ENCODE measurements around the gene NTRK3. TPM values are rescaled to one million over a fixed set of nuclear protein-coding genes. Genes with fewer than 3 reads are reported as not detected.

Gene NTRK3
- polyA plus RNA-seq, 1 donor (not counting 4 experiments of a cell fraction or from before 2014, with no cell fraction given): not detected

- Histone ChIP-seq H3K4me1 (ENCODE audit: control insufficient read depth, extremely low read depth, insufficient read depth, low read length) (no peaks in the 10 kb centered on the region), H3K9me1 (ENCODE audit: control insufficient read depth, extremely low read depth, insufficient read depth, low read length) (no peaks in the 10 kb centered on the region), H2AFZ (ENCODE audit: control insufficient read depth, low read length) (no peak overlapping the region), H3K36me3 (ENCODE audit: control insufficient read depth in 2 of 2, extremely low read depth in 1 of 2, insufficient read depth in 2 of 2, low read length in 2 of 2) (no peaks in the 10 kb centered on the region), H3K27me3 (ENCODE audit: control insufficient read depth, extremely low read depth, insufficient read depth, low read length) (no peaks in the 10 kb centered on the region), H3K79me2 (ENCODE audit: control insufficient read depth, insufficient read depth, low read length) (no peaks in the 10 kb centered on the region), H3K4me3 (ENCODE audit: control insufficient read depth in 2 of 3, extremely low read depth in 1 of 3, insufficient read depth in 2 of 3, low read depth in 1 of 3, low read length in 3 of 3) (no peak overlapping the region), H3K9me3 (ENCODE audit: control insufficient read depth, low read depth, low read length) (no peaks in the 10 kb centered on the region), H3K4me2 (ENCODE audit: control insufficient read depth, extremely low read depth, insufficient read depth, low read depth, low read length) (no peak overlapping the region), H3K9ac (ENCODE audit: control insufficient read depth, extremely low read depth, insufficient read depth, low read length) (no peak overlapping the region), H4K20me1 (ENCODE audit: control insufficient read depth, extremely low read depth, insufficient read depth, low read length) (no peaks in the 10 kb centered on the region), H3K27ac (ENCODE audit: control insufficient read depth, insufficient read depth, low read length) (no peak overlapping the region)
- DNase-seq (ENCODE audit: low read depth, low spot score) (no peak), FAIRE-seq (no peak)
- dilution Hi-C loops (cut with MboI; ENCODE audit: extremely low pct_ligation_motif_present, low sequenced_read_pairs): no loop called here
- TF ChIP-seq CTCF (optimal IDR thresholded peaks at IDR 0.05 in 1 of 3, IDR thresholded peaks at IDR 0.05 in 1 of 3, conservative IDR thresholded peaks at IDR 0.05 in 1 of 3; ENCODE audit: extremely low read depth in 1 of 3, insufficient read depth in 2 of 3, low read length in 3 of 3): no peak
- TF ChIP-seq EZH2 (IDR thresholded peaks at IDR 0.05; ENCODE audit: low read length): no peak
Observed at GRCh38 chr15:87930457-87930856, 326.1 kb downstream of the NTRK3 start.

- no peaks in the 10 kb centered on the region for H3K4me1 ChIP-seq (ENCODE audit: control insufficient read depth, extremely low read depth, insufficient read depth, low read length)
- H2AFZ ChIP-seq (ENCODE audit: control insufficient read depth, low read length): no peak overlapping the region
- no peaks in the 10 kb centered on the region for H3K9me3 ChIP-seq (ENCODE audit: control insufficient read depth, low read depth, low read length)
- H3K27me3 ChIP-seq (ENCODE audit: control insufficient read depth, extremely low read depth, insufficient read depth, low read length): no peaks in the 10 kb centered on the region
- H3K36me3 ChIP-seq (ENCODE audit: control insufficient read depth in 2 of 2, extremely low read depth in 1 of 2, insufficient read depth in 2 of 2, low read length in 2 of 2): no peaks in the 10 kb centered on the region
- H4K20me1 ChIP-seq (ENCODE audit: control insufficient read depth, extremely low read depth, insufficient read depth, low read length): no peaks in the 10 kb centered on the region
- H3K4me3 ChIP-seq (ENCODE audit: control insufficient read depth in 2 of 3, extremely low read depth in 1 of 3, insufficient read depth in 2 of 3, low read depth in 1 of 3, low read length in 3 of 3): no peak overlapping the region
- DNase-seq (ENCODE audit: low read depth, low spot score): no peak
- dilution Hi-C loops (cut with MboI; ENCODE audit: extremely low pct_ligation_motif_present, low sequenced_read_pairs): no loop called here
- no peaks in the 10 kb centered on the region for H3K9me1 ChIP-seq (ENCODE audit: control insufficient read depth, extremely low read depth, insufficient read depth, low read length)
- no peak overlapping the region for H3K4me2 ChIP-seq (ENCODE audit: control insufficient read depth, extremely low read depth, insufficient read depth, low read depth, low read length)
- H3K79me2 ChIP-seq (ENCODE audit: control insufficient read depth, insufficient read depth, low read length): no peaks in the 10 kb centered on the region
- H3K9ac ChIP-seq (ENCODE audit: control insufficient read depth, extremely low read depth, insufficient read depth, low read length): no peak overlapping the region
- no peak overlapping the region for H3K27ac ChIP-seq (ENCODE audit: control insufficient read depth, insufficient read depth, low read length)
- TF ChIP-seq EZH2 (IDR thresholded peaks at IDR 0.05; ENCODE audit: low read length) (no peak), CTCF (optimal IDR thresholded peaks at IDR 0.05 in 1 of 3, IDR thresholded peaks at IDR 0.05 in 1 of 3, conservative IDR thresholded peaks at IDR 0.05 in 1 of 3; ENCODE audit: extremely low read depth in 1 of 3, insufficient read depth in 2 of 3, low read length in 3 of 3) (no peak)
- no peak for FAIRE-seq
Observed at GRCh38 chr15:87929841-87930240, 326.7 kb downstream of the NTRK3 start.
